Neural cell (in vitro differentiated cells): ENCODE measurements around the gene LMF2. TPM values are rescaled to one million over a fixed set of nuclear protein-coding genes. Genes with fewer than 3 reads are reported as not detected.
"Not testable (repeated sequence)": the region's sequence is repeated elsewhere in the genome, so short reads cannot be mapped to it uniquely, and the experiment has no call there.

Experiments
- H2AFZ ChIP-seq: fragments of 200-600, 300-800 bp; sonication (generic), shearing (Covaris generic); 2 replicates; pipeline ENCODE4 v1.6.0; 2014; ENCODE audit warnings: low read depth, mild to moderate bottlenecking, antibody characterized with exemption, low read length, moderate library complexity
- H3F3A ChIP-seq: fragments of 200-600 bp; shearing (Covaris generic); 2 replicates; pipeline ENCODE4 v1.6.1; 2016; ENCODE audit warnings: mild to moderate bottlenecking, moderate library complexity, mixed read lengths, antibody characterized with exemption, low read length; ENCODE audit not compliant: insufficient read depth, poor library complexity, severe bottlenecking
- H3K27ac ChIP-seq: fragments of 200-600, 300-800 bp; sonication (generic), shearing (Covaris generic); 2 replicates; pipeline ENCODE4 v1.5.1; 2014; ENCODE audit warnings: mild to moderate bottlenecking, low read length, moderate library complexity
- H3K27me3 ChIP-seq: fragments of 300-800, 200-600 bp; sonication (generic), shearing (Covaris generic); 2 replicates; pipeline ENCODE4 v1.6.0; 2014; ENCODE audit warnings: mild to moderate bottlenecking, low read depth, low read length, moderate library complexity; ENCODE audit not compliant: insufficient read depth
- H3K36me3 ChIP-seq: fragments of 300-800, 200-600 bp; sonication (generic), shearing (Covaris generic); 2 replicates; pipeline ENCODE4 v1.5.1; 2014; ENCODE audit warnings: mild to moderate bottlenecking, antibody characterized with exemption, low read length, moderate library complexity; ENCODE audit not compliant: insufficient read depth
- H3K4me2 ChIP-seq: fragments of 300-800, 200-600 bp; sonication (generic), shearing (Covaris generic); 2 replicates; pipeline ENCODE4 v1.6.0; 2014; ENCODE audit warnings: mild to moderate bottlenecking, low read length
- H3K4me3 ChIP-seq: fragments of 300-800, 200-600 bp; sonication (generic), shearing (Covaris generic); 2 replicates; pipeline ENCODE4 v1.5.1; 2014; ENCODE audit warnings: mild to moderate bottlenecking, low read length, moderate library complexity
- H3K79me2 ChIP-seq: fragments of 200-600 bp; shearing (Covaris generic); replicated peaks from 2 replicates; pipeline ENCODE4 v1.6.0; 2014; ENCODE audit warnings: mild to moderate bottlenecking, low read length, moderate library complexity; ENCODE audit not compliant: insufficient read depth
- H3K9ac ChIP-seq: fragments of 300-800, 200-600 bp; sonication (generic), shearing (Covaris generic); 2 replicates; pipeline ENCODE4 v1.6.1; 2016; ENCODE audit warnings: mild to moderate bottlenecking, low read length, mixed read lengths
- H3K9me2 ChIP-seq: fragments of 200-600 bp; shearing (Covaris generic); 2 replicates; pipeline ENCODE4 v1.6.1; 2016; ENCODE audit warnings: mild to moderate bottlenecking, low read length, mixed read lengths; ENCODE audit not compliant: insufficient read depth
- H3K9me3 ChIP-seq: fragments of 200-600, 300-800 bp; sonication (generic), shearing (Covaris generic); 2 replicates; pipeline ENCODE4 v1.6.1; 2016; ENCODE audit warnings: mild to moderate bottlenecking, mixed run types, low read length, moderate library complexity, mixed read lengths
- H4K20me1 ChIP-seq: fragments of 200-600 bp; shearing (Covaris generic); 2 replicates; pipeline ENCODE4 v1.6.1; 2016; ENCODE audit warnings: mild to moderate bottlenecking, mixed run types; ENCODE audit not compliant: insufficient read depth
- EP300 ChIP-seq: fragments of 450-650 bp; conservative IDR thresholded peaks from 2 replicates; pipeline ENCODE4 v1.6.1; 2014; ENCODE audit warnings: antibody characterized with exemption, mild to moderate bottlenecking, moderate library complexity; ENCODE audit not compliant: poor library complexity, severe bottlenecking
- EZH2 ChIP-seq: fragments of 200-600, 300-800 bp; shearing (Covaris generic), sonication (generic); IDR thresholded peaks from 2 replicates; pipeline ENCODE4 v1.6.1; 2014; ENCODE audit warnings: antibody characterized with exemption, low read length, borderline replicate concordance, mild to moderate bottlenecking; ENCODE audit not compliant: insufficient read depth, poor library complexity, severe bottlenecking
- MXI1 ChIP-seq: fragments of 450-650 bp; conservative IDR thresholded peaks from 2 replicates; pipeline ENCODE4 v1.6.1; 2014; ENCODE audit warnings: antibody characterized with exemption, mild to moderate bottlenecking; ENCODE audit not compliant: poor library complexity, severe bottlenecking
- POLR2AphosphoS5 ChIP-seq: IDR thresholded peaks from 2 replicates; pipeline ENCODE4 v1.6.1; 2012
- RAD21 ChIP-seq: fragments of 450-650 bp; conservative IDR thresholded peaks from 2 replicates; pipeline ENCODE4 v1.6.1; 2014; ENCODE audit warnings: antibody characterized with exemption, mild to moderate bottlenecking, moderate library complexity
- REST ChIP-seq: IDR thresholded peaks from 2 replicates; pipeline ENCODE4 v1.6.1; 2012; ENCODE audit warnings: borderline replicate concordance
- SMC3 ChIP-seq: fragments of 450-650 bp; conservative IDR thresholded peaks from 2 replicates; pipeline ENCODE4 v1.6.1; 2014; ENCODE audit warnings: antibody characterized with exemption, mild to moderate bottlenecking, moderate library complexity; ENCODE audit not compliant: poor library complexity
- TAF1 ChIP-seq: IDR thresholded peaks from 2 replicates; pipeline ENCODE4 v1.6.1; 2012; ENCODE audit warnings: low read depth
- polyA plus RNA-seq: library from polyadenylated mRNA; depleted of rRNA; stranded (reverse); fragments of >200 nt; gene quantifications from 2 replicates; pipeline ENCODE4 v1.2.3, GENCODE V29; 2014
- TF ChIP-seq, protein P1 (sequence below): fragments of 450-650 bp; IDR thresholded peaks from 2 replicates; pipeline ENCODE4 v1.5.1; 2014; ENCODE audit warnings: antibody characterized with exemption, mild to moderate bottlenecking, moderate library complexity; ENCODE audit not compliant: poor library complexity, severe bottlenecking

Gene LMF2
- polyA plus RNA-seq, 1 donor from 2014 or later: 76.5 TPM

DNA sequence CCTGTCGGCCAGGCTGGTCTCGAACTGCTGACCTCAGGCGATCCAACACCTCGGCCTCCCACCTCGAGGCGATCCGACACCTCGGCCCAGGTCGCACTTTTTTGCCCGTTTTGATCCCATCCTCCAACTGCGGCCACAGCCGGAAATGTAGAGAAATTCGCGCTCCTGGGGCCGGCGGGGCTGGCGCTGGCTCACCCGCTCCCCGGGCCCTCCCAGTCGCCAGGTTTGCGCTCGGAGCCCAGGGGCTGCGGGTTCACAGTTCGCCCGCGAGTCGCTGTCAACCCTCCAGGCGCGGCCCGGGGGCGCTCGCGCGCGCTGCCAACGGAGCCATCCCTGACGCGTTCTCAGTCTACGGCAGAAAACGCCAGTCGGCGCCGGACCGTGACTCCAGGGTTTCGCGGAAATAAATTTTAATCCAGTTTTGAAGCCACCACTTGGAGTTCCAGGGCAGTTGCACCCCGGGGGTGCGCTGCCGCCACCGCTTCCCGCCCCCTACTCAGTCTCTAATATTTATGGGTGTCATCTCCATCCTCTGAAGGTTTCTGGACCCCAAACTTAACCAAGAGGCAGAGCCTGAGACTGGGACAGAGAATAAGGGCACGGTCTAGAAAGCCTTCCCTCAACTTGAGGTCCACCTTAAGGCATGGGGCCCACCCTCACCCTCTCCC, 36.7 kb upstream of the LMF2 start:
- H3K79me2 ChIP-seq: no peaks in the 10 kb centered on the region
- H3F3A ChIP-seq: no peaks in the 10 kb centered on the region
- no peaks in the 10 kb centered on the region for H3K9me3 ChIP-seq
- TF ChIP-seq, protein P1, sequence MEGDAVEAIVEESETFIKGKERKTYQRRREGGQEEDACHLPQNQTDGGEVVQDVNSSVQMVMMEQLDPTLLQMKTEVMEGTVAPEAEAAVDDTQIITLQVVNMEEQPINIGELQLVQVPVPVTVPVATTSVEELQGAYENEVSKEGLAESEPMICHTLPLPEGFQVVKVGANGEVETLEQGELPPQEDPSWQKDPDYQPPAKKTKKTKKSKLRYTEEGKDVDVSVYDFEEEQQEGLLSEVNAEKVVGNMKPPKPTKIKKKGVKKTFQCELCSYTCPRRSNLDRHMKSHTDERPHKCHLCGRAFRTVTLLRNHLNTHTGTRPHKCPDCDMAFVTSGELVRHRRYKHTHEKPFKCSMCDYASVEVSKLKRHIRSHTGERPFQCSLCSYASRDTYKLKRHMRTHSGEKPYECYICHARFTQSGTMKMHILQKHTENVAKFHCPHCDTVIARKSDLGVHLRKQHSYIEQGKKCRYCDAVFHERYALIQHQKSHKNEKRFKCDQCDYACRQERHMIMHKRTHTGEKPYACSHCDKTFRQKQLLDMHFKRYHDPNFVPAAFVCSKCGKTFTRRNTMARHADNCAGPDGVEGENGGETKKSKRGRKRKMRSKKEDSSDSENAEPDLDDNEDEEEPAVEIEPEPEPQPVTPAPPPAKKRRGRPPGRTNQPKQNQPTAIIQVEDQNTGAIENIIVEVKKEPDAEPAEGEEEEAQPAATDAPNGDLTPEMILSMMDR: peak; percentile 61
- TF ChIP-seq RAD21 (peak; percentile 10), MXI1 (no peak)
- H3K4me3 ChIP-seq: peak overlapping the region; percentile 33
- peaks cover 13% of the 10 kb centered on the region for H3K27me3 ChIP-seq
- no peak overlapping the region for H3K4me2 ChIP-seq
- no peak overlapping the region for H3K9ac ChIP-seq
- H4K20me1 ChIP-seq: no peaks in the 10 kb centered on the region
- H3K9me2 ChIP-seq: no peaks in the 10 kb centered on the region
- no peaks in the 10 kb centered on the region for H3K36me3 ChIP-seq
- H3K27ac ChIP-seq: no peak overlapping the region
- H2AFZ ChIP-seq: no peak overlapping the region

GRCh38 chr22:50542416-50542927, 35.0 kb upstream of the LMF2 start:
- Histone ChIP-seq H3K9me3 (no peaks in the 10 kb centered on the region), H3K36me3 (no peaks in the 10 kb centered on the region), H3K9me2 (no peaks in the 10 kb centered on the region), H3F3A (no peaks in the 10 kb centered on the region), H3K4me2 (no peak overlapping the region), H3K27ac (no peak overlapping the region), H2AFZ (no peak overlapping the region), H3K4me3 (no peak overlapping the region), H3K27me3 (peaks cover 13% of the 10 kb centered on the region), H3K79me2 (no peaks in the 10 kb centered on the region), H4K20me1 (no peaks in the 10 kb centered on the region), H3K9ac (no peak overlapping the region)
- TF ChIP-seq TAF1 (no peak), MXI1 (no peak), RAD21 (no peak), EP300 (no peak), EZH2 (no peak), SMC3 (no peak), POLR2AphosphoS5 (no peak), REST (no peak)
- TF ChIP-seq, protein P1: no peak

DNA sequence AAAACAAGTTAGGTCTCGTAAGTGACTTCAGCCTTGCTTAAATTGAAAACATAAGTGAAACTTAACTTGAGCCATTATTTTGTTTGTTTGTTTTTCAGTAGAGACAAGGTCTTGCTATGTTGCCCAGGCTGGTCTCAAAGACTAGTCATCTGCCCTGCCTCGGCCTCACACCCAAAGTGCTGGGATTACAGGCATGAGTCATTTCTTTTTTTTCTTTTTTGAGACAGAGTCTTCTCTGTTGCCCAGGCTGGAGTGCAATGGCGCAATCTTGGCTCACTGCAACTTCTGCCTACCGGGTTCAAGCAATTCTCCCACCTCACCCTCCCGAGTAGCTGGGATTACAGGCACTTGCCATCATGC, 34.1 kb upstream of the LMF2 start:
- H3K4me2 ChIP-seq, H3K79me2 ChIP-seq, H3K27ac ChIP-seq, H3K9me2 ChIP-seq, H3K9ac ChIP-seq, H3K9me3 ChIP-seq, H3K36me3 ChIP-seq, H3F3A ChIP-seq, H3K4me3 ChIP-seq, H2AFZ ChIP-seq, H4K20me1 ChIP-seq: not testable (repeated sequence)
- peaks cover 13% of the 10 kb centered on the region for H3K27me3 ChIP-seq
